Measurements from ENCODE around the gene TAX1BP3. TPM values are rescaled to one million over a fixed set of nuclear protein-coding genes. Genes with fewer than 3 reads are reported as not detected.

The TAX1BP3 gene
- polyA plus RNA-seq, 1 of the 3 experiments (the other 2 are of a cell fraction) = 192 TPM

DNA sequence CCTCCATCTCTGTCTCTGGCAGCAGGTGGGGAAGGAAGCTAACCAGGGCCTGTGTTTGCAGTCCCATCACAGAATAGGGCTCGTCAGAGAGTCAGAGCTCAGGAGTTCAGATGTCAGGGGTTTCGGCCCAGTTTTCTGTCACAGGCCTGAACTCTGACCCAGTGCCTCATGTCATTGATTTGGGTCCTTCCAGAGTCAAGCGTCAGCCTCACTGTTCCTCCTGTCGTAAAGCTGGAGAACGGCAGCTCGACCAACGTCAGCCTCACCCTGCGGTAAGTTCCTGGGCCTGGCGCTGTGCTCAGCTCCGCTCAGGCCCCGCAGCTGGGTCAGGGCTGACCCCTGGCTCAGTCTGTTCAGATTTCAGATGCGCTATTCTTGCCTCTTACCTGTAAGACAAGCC lies 21.1 kb downstream of the TAX1BP3 start:
- WGBS (ENCODE audit: low lambda C conversion rate) = 89% methylated on average over 12 of the region's 12 CpGs
- ChIA-PET POLR2A (no interaction called here), CTCF (interaction anchor here (1.0 to 5.3 kb wide), 12 partner anchors 10 to 861 kb away, joined by 3 to 35 read pairs (median 4); partner anchors contain the start of genes CTNS, NCBP3, SHPK and TAX1BP3)
- no peak overlapping the region for H3K27ac ChIP-seq (ENCODE audit: low read depth in 2 of 2, low read length in 1 of 2)
- peaks cover 0 to 8% of the 10 kb centered on the region in 2 experiments for H3K36me3 ChIP-seq (replicated peaks in 1 of 2; ENCODE audit: control insufficient read depth in 1 of 2, insufficient read depth in 2 of 2, low read length in 1 of 2)
- H4K20me1 ChIP-seq (ENCODE audit: insufficient read depth) = no peaks in the 10 kb centered on the region
- DNase-seq = no peak
- no peak overlapping the region for H3K4me3 ChIP-seq (ENCODE audit: low read depth in 2 of 2, low read length in 1 of 2)
- H3K79me2 ChIP-seq (ENCODE audit: insufficient read depth) = no peaks in the 10 kb centered on the region
- no peak overlapping the region for H2AFZ ChIP-seq (ENCODE audit: low read depth)
- TF ChIP-seq, protein P1, sequence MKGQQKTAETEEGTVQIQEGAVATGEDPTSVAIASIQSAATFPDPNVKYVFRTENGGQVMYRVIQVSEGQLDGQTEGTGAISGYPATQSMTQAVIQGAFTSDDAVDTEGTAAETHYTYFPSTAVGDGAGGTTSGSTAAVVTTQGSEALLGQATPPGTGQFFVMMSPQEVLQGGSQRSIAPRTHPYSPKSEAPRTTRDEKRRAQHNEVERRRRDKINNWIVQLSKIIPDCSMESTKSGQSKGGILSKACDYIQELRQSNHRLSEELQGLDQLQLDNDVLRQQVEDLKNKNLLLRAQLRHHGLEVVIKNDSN (IDR thresholded peaks at IDR 0.05; ENCODE audit: borderline replicate concordance, low read depth) = no peak
- no peak for TF ChIP-seq EZH2phosphoT487 (IDR thresholded peaks at IDR 0.05; ENCODE audit: borderline replicate concordance, low read depth)
- H3K9me3 ChIP-seq = no peaks in the 10 kb centered on the region
- H3K9ac ChIP-seq = no peak overlapping the region
- H3K9me2 ChIP-seq = no peaks in the 10 kb centered on the region
- no peak overlapping the region for H3K4me2 ChIP-seq
- H3K27me3 ChIP-seq (ENCODE audit: insufficient read depth) = no peaks in the 10 kb centered on the region
- H3K4me1 ChIP-seq (ENCODE audit: control insufficient read depth in 1 of 2, insufficient read depth in 2 of 2, low read depth in 1 of 2, low read length in 1 of 2) = no peaks in the 10 kb centered on the region
- no peaks in the 10 kb centered on the region for H3F3A ChIP-seq (replicated peaks; ENCODE audit: insufficient read depth)

DNA sequence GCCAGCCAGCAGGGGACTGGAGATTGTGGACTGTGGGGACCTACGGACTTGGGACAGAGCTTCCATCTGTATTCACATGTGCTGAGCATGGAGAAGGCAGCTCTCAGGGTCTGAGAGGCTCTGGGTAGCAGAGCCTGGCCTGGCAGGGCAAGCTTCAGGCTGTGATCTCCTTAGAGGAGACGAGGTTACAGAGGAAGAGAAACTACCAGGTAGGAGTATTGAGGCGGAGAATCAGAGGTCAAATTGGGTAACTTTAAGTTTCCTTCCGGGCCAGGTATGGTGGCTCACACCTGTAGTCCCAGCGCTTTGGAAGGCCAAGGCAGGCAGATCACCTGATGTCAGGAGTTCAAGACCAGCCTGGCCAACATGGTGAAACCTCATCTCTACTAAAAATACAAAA lies 23.1 kb downstream of the TAX1BP3 start:
- Histone ChIP-seq H4K20me1 (ENCODE audit: insufficient read depth) (no peaks in the 10 kb centered on the region), H3K4me3 (ENCODE audit: low read depth in 2 of 2, low read length in 1 of 2) (no peak overlapping the region), H3K9me3 (no peaks in the 10 kb centered on the region), H3K36me3 (replicated peaks in 1 of 2; ENCODE audit: control insufficient read depth in 1 of 2, insufficient read depth in 2 of 2, low read length in 1 of 2) (peaks cover 0 to 8% of the 10 kb centered on the region in 2 experiments), H3K79me2 (ENCODE audit: insufficient read depth) (no peaks in the 10 kb centered on the region), H3F3A (replicated peaks; ENCODE audit: insufficient read depth) (no peaks in the 10 kb centered on the region), H3K9ac (no peak overlapping the region), H3K27ac (ENCODE audit: low read depth in 2 of 2, low read length in 1 of 2) (no peak overlapping the region), H3K4me1 (ENCODE audit: control insufficient read depth in 1 of 2, insufficient read depth in 2 of 2, low read depth in 1 of 2, low read length in 1 of 2) (no peaks in the 10 kb centered on the region), H3K27me3 (ENCODE audit: insufficient read depth) (no peaks in the 10 kb centered on the region), H2AFZ (ENCODE audit: low read depth) (no peak overlapping the region), H3K4me2 (no peak overlapping the region), H3K9me2 (no peaks in the 10 kb centered on the region)
- no peak for DNase-seq
- CTCF ChIA-PET = interaction anchor here (1.2 to 1.3 kb wide), 2 partner anchors 43 to 597 kb away, joined by 4 to 6 read pairs; no protein-coding TSS in a partner anchor
- POLR2A ChIA-PET = no interaction called here
- TF ChIP-seq GABPA (IDR thresholded peaks at IDR 0.05; ENCODE audit: low read depth) (no peak), RXRA (IDR thresholded peaks at IDR 0.05; ENCODE audit: borderline replicate concordance, low read depth) (no peak), MXI1 (IDR thresholded peaks at IDR 0.05; ENCODE audit: low read depth, low read length) (no peak), TCF12 (IDR thresholded peaks at IDR 0.05) (no peak), RAD21 (IDR thresholded peaks at IDR 0.05; ENCODE audit: low read length) (no peak), SMC3 (IDR thresholded peaks at IDR 0.05; ENCODE audit: low read depth, low read length) (no peak), NFIC (IDR thresholded peaks at IDR 0.05; ENCODE audit: borderline replicate concordance) (no peak), YY1 (IDR thresholded peaks at IDR 0.05; ENCODE audit: low read depth) (no peak), RCOR1 (IDR thresholded peaks at IDR 0.05; ENCODE audit: low read length) (no peak), NRF1 (IDR thresholded peaks at IDR 0.05; ENCODE audit: low read depth, low read length) (no peak), GATA2 (CRISPR knock-in tag; IDR thresholded peaks at IDR 0.05) (no peak), EZH2phosphoT487 (IDR thresholded peaks at IDR 0.05; ENCODE audit: borderline replicate concordance, low read depth) (no peak)
- TF ChIP-seq, protein P2, sequence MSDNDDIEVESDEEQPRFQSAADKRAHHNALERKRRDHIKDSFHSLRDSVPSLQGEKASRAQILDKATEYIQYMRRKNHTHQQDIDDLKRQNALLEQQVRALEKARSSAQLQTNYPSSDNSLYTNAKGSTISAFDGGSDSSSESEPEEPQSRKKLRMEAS (IDR thresholded peaks at IDR 0.05; ENCODE audit: low read depth) = no peak
- TF ChIP-seq, protein P3, sequence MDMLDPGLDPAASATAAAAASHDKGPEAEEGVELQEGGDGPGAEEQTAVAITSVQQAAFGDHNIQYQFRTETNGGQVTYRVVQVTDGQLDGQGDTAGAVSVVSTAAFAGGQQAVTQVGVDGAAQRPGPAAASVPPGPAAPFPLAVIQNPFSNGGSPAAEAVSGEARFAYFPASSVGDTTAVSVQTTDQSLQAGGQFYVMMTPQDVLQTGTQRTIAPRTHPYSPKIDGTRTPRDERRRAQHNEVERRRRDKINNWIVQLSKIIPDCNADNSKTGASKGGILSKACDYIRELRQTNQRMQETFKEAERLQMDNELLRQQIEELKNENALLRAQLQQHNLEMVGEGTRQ (IDR thresholded peaks at IDR 0.05; ENCODE audit: borderline replicate concordance, low read depth, low read length) = no peak
- TF ChIP-seq, protein P4, sequence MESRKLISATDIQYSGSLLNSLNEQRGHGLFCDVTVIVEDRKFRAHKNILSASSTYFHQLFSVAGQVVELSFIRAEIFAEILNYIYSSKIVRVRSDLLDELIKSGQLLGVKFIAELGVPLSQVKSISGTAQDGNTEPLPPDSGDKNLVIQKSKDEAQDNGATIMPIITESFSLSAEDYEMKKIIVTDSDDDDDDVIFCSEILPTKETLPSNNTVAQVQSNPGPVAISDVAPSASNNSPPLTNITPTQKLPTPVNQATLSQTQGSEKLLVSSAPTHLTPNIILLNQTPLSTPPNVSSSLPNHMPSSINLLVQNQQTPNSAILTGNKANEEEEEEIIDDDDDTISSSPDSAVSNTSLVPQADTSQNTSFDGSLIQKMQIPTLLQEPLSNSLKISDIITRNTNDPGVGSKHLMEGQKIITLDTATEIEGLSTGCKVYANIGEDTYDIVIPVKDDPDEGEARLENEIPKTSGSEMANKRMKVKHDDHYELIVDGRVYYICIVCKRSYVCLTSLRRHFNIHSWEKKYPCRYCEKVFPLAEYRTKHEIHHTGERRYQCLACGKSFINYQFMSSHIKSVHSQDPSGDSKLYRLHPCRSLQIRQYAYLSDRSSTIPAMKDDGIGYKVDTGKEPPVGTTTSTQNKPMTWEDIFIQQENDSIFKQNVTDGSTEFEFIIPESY (IDR thresholded peaks at IDR 0.05; ENCODE audit: borderline replicate concordance, low read depth) = no peak
- TF ChIP-seq, protein P5, sequence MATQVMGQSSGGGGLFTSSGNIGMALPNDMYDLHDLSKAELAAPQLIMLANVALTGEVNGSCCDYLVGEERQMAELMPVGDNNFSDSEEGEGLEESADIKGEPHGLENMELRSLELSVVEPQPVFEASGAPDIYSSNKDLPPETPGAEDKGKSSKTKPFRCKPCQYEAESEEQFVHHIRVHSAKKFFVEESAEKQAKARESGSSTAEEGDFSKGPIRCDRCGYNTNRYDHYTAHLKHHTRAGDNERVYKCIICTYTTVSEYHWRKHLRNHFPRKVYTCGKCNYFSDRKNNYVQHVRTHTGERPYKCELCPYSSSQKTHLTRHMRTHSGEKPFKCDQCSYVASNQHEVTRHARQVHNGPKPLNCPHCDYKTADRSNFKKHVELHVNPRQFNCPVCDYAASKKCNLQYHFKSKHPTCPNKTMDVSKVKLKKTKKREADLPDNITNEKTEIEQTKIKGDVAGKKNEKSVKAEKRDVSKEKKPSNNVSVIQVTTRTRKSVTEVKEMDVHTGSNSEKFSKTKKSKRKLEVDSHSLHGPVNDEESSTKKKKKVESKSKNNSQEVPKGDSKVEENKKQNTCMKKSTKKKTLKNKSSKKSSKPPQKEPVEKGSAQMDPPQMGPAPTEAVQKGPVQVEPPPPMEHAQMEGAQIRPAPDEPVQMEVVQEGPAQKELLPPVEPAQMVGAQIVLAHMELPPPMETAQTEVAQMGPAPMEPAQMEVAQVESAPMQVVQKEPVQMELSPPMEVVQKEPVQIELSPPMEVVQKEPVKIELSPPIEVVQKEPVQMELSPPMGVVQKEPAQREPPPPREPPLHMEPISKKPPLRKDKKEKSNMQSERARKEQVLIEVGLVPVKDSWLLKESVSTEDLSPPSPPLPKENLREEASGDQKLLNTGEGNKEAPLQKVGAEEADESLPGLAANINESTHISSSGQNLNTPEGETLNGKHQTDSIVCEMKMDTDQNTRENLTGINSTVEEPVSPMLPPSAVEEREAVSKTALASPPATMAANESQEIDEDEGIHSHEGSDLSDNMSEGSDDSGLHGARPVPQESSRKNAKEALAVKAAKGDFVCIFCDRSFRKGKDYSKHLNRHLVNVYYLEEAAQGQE (IDR thresholded peaks at IDR 0.05; ENCODE audit: low read depth, low read length) = no peak
- TF ChIP-seq, protein P6, sequence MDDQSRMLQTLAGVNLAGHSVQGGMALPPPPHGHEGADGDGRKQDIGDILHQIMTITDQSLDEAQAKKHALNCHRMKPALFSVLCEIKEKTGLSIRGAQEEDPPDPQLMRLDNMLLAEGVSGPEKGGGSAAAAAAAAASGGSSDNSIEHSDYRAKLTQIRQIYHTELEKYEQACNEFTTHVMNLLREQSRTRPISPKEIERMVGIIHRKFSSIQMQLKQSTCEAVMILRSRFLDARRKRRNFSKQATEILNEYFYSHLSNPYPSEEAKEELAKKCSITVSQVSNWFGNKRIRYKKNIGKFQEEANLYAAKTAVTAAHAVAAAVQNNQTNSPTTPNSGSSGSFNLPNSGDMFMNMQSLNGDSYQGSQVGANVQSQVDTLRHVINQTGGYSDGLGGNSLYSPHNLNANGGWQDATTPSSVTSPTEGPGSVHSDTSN (IDR thresholded peaks at IDR 0.05) = no peak
- 59% methylated on average over 4 of the region's 5 CpGs for whole genome bisulfite sequencing (ENCODE audit: low lambda C conversion rate)
